HL-60 (cell line): ENCODE data around the gene ELMO1.

Experiments
- DNase-seq, 2 experiments: peaks; one replicate each; pipeline ENCODE4 v3.0.0-alpha.2; 2010 to 2020; ENCODE audit warnings: low read depth in 1 of 2, low spot score in 1 of 2
- H3K27ac ChIP-seq: fragments of 250-450 bp; sonication (Bioruptor Pico); replicated peaks from 2 replicates; pipeline ENCODE4 v1.5.1; 2020; ENCODE audit warnings: mild to moderate bottlenecking, moderate library complexity
- H3K27me3 ChIP-seq: fragments of 250-450 bp; sonication (Bioruptor Pico); 2 replicates; pipeline ENCODE4 v1.5.1; 2021; ENCODE audit warnings: mild to moderate bottlenecking, moderate library complexity; ENCODE audit not compliant: insufficient read depth, poor library complexity, severe bottlenecking
- H3K4me3 ChIP-seq: replicated peaks from 2 replicates; pipeline ENCODE4 v1.5.1; 2011; ENCODE audit warnings: mild to moderate bottlenecking, control low read depth, low read length; ENCODE audit not compliant: insufficient read depth
- CTCF ChIP-seq: IDR thresholded peaks from one replicate; pipeline ENCODE4 v1.5.1; 2011; ENCODE audit warnings: low read length, control low read depth, inconsistent platforms; ENCODE audit not compliant: insufficient read depth
- GABPA ChIP-seq: IDR thresholded peaks from 2 replicates; pipeline ENCODE4 v1.6.1; 2012; ENCODE audit warnings: low read depth
- POLR2AphosphoS5 ChIP-seq: IDR thresholded peaks from 2 replicates; pipeline ENCODE4 v1.6.1; 2012; ENCODE audit warnings: low read depth
- SPI1 ChIP-seq: IDR thresholded peaks from 2 replicates; pipeline ENCODE4 v1.6.1; 2012; ENCODE audit warnings: low read depth, mild to moderate bottlenecking, borderline replicate concordance
- TF ChIP-seq, protein P1 (sequence below): IDR thresholded peaks from 2 replicates; pipeline ENCODE4 v1.6.1; 2012; ENCODE audit warnings: low read depth; ENCODE audit not compliant: insufficient replicate concordance

Gene ELMO1

GRCh38 chr7:36942025-36942424 is 506.6 kb downstream of the ELMO1 start:
- DNase-seq = no peak
- no peaks in the 10 kb centered on the region for H3K27me3 ChIP-seq
- TF ChIP-seq GABPA = no peak
- TF ChIP-seq, protein P1, sequence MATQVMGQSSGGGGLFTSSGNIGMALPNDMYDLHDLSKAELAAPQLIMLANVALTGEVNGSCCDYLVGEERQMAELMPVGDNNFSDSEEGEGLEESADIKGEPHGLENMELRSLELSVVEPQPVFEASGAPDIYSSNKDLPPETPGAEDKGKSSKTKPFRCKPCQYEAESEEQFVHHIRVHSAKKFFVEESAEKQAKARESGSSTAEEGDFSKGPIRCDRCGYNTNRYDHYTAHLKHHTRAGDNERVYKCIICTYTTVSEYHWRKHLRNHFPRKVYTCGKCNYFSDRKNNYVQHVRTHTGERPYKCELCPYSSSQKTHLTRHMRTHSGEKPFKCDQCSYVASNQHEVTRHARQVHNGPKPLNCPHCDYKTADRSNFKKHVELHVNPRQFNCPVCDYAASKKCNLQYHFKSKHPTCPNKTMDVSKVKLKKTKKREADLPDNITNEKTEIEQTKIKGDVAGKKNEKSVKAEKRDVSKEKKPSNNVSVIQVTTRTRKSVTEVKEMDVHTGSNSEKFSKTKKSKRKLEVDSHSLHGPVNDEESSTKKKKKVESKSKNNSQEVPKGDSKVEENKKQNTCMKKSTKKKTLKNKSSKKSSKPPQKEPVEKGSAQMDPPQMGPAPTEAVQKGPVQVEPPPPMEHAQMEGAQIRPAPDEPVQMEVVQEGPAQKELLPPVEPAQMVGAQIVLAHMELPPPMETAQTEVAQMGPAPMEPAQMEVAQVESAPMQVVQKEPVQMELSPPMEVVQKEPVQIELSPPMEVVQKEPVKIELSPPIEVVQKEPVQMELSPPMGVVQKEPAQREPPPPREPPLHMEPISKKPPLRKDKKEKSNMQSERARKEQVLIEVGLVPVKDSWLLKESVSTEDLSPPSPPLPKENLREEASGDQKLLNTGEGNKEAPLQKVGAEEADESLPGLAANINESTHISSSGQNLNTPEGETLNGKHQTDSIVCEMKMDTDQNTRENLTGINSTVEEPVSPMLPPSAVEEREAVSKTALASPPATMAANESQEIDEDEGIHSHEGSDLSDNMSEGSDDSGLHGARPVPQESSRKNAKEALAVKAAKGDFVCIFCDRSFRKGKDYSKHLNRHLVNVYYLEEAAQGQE = no peak
- no peak for TF ChIP-seq SPI1
- TF ChIP-seq CTCF = no peak
- TF ChIP-seq POLR2AphosphoS5 = no peak
- no peak overlapping the region for H3K4me3 ChIP-seq
- no peak overlapping the region for H3K27ac ChIP-seq

- TF ChIP-seq SPI1 = no peak
- TF ChIP-seq, protein P1 = no peak
- no peak for TF ChIP-seq GABPA
- TF ChIP-seq POLR2AphosphoS5 = no peak
- TF ChIP-seq CTCF = no peak
- no peak for DNase-seq
- H3K4me3 ChIP-seq = no peak overlapping the region
Observed at GRCh38 chr7:36941359-36941758, 507.3 kb downstream of the ELMO1 start.

GRCh38 chr7:36939816-36940215 is 508.8 kb downstream of the ELMO1 start:
- H3K4me3 ChIP-seq = no peak overlapping the region
- H3K27me3 ChIP-seq = no peaks in the 10 kb centered on the region
- TF ChIP-seq POLR2AphosphoS5 (no peak), SPI1 (no peak)
- TF ChIP-seq, protein P1 = no peak
- no peak for DNase-seq
- no peak overlapping the region for H3K27ac ChIP-seq

More at GRCh38 chr7:36941359-36941758, 507.3 kb downstream of the ELMO1 start:
- H3K27me3 ChIP-seq = no peaks in the 10 kb centered on the region
- no peak overlapping the region for H3K27ac ChIP-seq
